CMK (cell line): ENCODE measurements around the gene UBN1.

ENCODE experiments used
- DNase-seq: peaks from one replicate; pipeline ENCODE4 v3.0.0-alpha.2; 2010; ENCODE audit warnings: low read depth

UBN1 gene

GRCh38 chr16:4862639-4863038 is 15.4 kb downstream of the UBN1 start:
- no peak for DNase-seq

GRCh38 chr16:4864728-4865127 is 17.4 kb downstream of the UBN1 start:
- no peak for DNase-seq

GRCh38 chr16:4865231-4865860 is 18.1 kb downstream of the UBN1 start:
- DNase-seq = no peak

GRCh38 chr16:4866586-4866985 is 19.3 kb downstream of the UBN1 start:
- no peak for DNase-seq

- no peak for DNase-seq
These were observed 20.7 kb downstream of the UBN1 start for GRCh38 chr16:4868026-4868425.

GRCh38 chr16:4868535-4868934 is 21.3 kb downstream of the UBN1 start:
- DNase-seq = no peak

GRCh38 chr16:4869147-4869805 is 22.0 kb downstream of the UBN1 start:
- DNase-seq = no peak

GRCh38 chr16:4870138-4870671 is 22.9 kb downstream of the UBN1 start:
- no peak for DNase-seq

- DNase-seq = no peak
These were observed 23.8 kb downstream of the UBN1 start for GRCh38 chr16:4871071-4871470.

GRCh38 chr16:4873091-4873490 is 25.8 kb downstream of the UBN1 start:
- DNase-seq = no peak

GRCh38 chr16:4874666-4875065 is 27.4 kb downstream of the UBN1 start:
- no peak for DNase-seq

- no peak for DNase-seq
These were observed 29.5 kb downstream of the UBN1 start for GRCh38 chr16:4876646-4877379.

GRCh38 chr16:4877380-4877685 is 30.1 kb downstream of the UBN1 start:
- no peak for DNase-seq

GRCh38 chr16:4879049-4879448 is 31.8 kb downstream of the UBN1 start:
- no peak for DNase-seq

- no peak for DNase-seq
These were observed 32.8 kb downstream of the UBN1 start for GRCh38 chr16:4880006-4880580.

GRCh38 chr16:4882000-4882632 is 34.8 kb downstream of the UBN1 start:
- no peak for DNase-seq

- DNase-seq = no peak
These were observed 35.5 kb downstream of the UBN1 start for GRCh38 chr16:4882633-4883285.

- DNase-seq = no peak
These were observed 36.2 kb downstream of the UBN1 start for GRCh38 chr16:4883501-4883900.

- DNase-seq = no peak
These were observed 36.9 kb downstream of the UBN1 start for GRCh38 chr16:4884209-4884608.

- DNase-seq = no peak
These were observed 37.9 kb downstream of the UBN1 start for GRCh38 chr16:4884972-4885874.

GRCh38 chr16:4886151-4886550 is 38.9 kb downstream of the UBN1 start:
- DNase-seq = no peak
